HG03442 (cell line): ENCODE results near the gene HIGD1C.
"Not testable (repeated sequence)": the region's sequence is repeated elsewhere in the genome, so short reads cannot be mapped to it uniquely, and the experiment has no call there.

Source experiments
- ATAC-seq: cut with Tn5 transposase; IDR thresholded peaks from one replicate; pipeline ENCODE4 v1.9.1; 2021; ENCODE audit warnings: mild to moderate bottlenecking, moderate library complexity; ENCODE audit not compliant: unreplicated experiment

The HIGD1C gene

DNA sequence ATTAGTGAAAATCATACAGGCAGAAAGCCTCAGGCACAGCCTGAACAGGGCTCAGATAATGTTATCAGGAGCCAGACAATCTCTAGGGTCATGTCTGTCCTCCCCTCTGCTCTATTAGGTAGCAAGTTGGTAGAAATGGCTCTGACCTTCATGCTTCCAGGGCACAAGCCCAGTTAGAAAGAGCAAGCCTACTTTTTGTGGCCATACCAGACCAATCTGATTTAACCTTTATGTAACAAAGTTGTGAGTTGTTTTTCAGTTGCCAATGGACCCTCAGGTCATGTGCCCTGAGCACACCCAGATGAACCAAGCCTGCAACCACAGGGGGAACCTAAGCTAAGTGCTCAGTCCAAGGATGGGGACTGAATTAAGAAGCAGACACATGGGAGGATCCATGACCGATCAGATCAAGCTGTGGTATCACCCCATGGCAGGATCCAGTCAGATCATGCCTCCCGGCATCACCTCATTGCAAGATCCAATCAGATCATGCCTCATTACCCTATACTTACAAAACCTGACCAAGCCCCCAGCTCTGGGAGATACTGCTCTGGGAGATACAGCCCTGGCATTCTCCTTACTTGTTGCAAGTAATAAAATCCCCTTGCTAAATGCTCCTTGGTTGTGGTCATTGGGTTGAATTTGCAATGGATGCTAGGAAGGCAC, 18.8 kb upstream of the HIGD1C start:
- no peak for ATAC-seq

DNA sequence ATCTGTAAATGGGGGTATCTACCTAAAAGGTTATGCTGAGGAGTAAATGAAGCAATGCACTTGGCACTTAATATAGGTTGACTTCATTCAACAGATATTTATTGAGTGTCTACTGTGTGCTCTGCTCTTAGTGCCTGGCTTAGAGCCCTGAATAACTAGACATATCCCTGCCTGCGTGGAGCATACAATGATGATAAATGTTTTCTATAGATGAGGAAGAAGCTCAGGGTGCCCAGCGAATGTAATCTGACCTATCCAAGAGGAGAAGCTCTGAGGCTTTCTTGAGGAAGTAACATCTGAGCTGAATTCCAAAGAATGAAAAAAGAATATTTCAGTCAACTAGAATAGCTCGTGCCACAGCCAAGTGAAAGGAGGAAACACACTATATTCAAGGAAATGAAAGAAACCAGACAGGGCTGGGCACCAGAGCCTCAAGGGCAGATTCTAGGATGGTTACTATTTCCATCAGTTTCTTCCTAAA, 17.9 kb upstream of the HIGD1C start:
- ATAC-seq: no peak

DNA sequence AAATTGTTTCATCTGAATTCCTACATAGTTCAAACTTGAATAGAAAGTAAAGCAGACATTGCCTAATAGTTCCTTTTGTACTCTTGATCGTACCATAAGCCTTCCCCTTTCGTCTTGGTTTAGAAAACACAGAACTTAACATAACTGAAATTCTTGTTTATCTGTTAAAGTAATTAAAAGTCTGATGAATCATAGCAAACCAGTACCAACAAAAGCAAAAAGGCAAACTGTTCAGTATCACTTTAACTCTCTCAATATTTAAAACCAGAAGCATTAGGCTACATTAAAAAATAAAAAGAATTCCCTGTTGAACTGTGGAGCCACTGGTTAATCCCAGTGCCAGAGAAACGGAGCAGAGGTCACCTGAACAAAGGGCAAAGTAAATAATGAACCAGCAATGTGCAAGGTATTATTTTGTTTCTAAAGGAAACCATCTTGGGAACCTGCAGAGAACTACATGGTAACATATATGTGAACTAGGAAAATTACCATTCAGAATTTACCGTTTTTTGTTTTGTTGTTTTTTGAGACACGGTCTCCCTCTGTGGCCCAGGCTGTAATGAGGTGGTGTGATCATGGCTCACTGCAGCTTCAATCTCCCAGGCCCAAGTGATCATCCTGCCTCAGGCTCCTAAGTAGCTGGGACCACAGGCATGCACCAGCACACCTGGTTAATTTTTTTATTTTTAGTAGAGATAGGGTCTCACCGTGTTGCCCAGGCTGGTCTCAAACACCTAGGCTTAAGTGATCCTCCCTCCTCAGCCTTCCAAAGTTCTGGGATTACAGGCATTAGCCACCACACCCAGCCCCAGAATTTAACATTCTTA, 17.1 kb upstream of the HIGD1C start:
- ATAC-seq: no peak

DNA sequence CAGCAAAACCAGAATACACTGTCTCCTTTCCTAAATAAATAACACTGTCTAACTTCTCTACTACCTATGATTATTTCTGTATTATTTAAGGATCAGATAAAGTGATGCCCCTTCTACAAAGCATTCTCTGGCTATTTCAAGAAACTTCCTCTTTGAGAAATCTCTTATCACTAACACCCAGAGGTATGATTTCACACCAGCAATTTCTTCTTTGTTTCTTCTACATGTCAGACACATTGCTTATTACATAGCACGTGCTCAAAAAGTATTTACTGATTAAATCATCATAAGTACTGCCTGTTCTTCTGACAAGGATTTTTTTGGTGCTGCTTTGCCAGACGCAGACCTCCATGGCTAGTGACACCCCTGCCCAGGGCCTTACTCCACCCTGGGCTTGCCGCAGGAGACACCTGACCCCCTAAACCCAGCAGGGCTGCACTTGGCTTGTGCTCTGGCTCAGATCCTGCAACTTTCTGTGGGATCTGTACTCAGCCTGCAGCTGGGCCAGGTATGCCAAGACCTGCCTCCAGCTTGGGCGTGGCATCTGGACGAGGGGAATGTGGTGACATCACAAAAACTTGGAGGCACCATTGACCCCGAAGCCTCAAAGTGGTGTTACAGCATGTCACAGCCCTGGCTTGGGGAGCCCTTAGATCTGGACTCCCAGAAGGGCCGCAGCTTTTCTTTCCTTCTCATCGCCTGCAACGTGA, 15.4 kb upstream of the HIGD1C start:
- no peak for ATAC-seq

DNA sequence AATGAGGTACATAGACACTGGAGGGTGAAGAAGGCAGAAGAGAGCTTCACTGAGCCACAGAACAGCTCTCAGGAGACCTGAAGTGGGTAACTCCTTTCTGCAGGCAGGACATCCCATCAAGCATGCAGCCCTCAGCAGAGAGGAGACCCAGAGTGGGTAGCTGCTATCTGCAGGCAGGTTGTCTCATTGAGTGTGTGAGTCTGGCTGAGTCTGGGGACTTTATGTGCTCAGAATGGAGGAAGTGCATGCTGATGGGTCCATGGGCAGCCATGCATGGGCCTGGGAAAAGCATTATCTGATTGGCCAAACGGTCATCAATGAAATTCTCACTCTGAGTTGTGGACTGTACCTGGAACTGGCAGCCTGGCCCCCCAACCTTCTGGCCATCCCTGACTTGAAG, 14.7 kb upstream of the HIGD1C start:
- ATAC-seq: no peak

DNA sequence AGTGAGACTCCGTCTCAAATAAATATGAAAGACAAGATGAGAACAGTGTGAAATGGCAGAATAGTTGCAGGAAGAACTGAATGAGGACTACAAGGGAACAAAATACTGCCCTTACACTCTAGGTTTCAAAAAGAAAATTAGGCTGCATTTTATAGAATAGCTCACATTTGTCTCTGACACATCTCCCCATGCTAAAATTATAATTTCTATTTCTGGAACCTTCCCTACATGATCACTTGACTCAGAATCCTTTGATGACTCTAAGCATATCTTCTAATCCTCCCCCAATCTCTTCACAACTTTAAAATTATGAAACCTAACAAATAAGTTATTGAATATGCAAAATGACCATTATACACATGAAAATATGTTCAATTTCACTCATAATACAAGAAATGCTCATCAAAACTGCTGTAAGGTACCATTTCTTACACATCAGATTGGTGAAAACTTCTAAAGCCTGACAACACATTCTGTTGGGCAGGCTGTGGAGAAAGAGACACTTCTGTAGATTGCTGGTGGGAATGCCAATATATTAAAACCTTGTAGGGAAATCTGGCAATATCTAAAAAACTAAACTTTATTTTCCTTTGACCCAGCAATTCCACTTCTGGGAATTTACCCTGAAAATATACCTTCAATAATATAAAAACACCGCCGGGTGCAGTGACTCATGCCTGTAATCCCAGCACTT, 4.3 kb upstream of the HIGD1C start:
- ATAC-seq: no peak

DNA sequence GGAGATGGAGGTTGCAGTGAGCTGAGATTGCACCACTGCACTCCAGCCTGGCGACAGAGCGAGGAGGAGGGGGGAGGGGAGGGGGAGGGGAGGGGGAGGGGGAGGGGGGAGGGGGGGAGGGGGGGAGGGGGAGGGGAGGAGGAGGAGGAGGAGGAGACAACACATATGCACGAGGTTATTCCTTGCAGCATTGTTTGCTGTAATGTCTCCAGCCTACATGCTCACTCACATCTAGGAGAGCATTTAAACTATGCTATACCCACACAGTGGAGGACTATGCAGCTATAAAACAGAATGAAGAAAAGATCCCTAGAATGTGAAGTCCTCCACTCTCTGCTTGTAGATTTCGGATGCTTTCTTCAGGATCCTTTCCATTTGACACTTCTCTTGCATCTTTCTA, 3.5 kb upstream of the HIGD1C start:
- ATAC-seq: no peak

DNA sequence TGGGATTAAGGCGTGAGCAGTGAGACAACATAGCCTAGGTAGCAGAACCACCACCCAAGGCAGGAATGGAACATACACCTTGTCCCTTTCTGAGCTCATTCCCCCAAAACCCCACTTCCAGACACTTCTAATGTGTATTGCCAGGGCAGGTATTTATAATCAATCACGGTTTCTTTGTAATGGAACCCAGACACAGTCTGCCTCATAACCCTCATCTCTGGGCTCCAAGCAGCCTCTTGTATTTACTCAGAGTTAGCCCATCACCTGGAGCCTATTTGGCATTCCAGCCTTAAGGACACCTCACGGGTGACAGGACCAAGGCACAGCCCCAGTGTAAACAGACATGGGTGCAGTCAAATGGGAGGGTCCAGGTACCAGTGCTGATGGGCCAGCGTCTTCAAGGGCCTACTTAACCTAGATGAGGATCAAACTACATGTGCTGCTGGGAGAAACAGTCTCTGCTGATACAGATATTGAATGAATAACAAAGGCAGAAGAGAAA, 2.5 kb upstream of the HIGD1C start:
- ATAC-seq: no peak

DNA sequence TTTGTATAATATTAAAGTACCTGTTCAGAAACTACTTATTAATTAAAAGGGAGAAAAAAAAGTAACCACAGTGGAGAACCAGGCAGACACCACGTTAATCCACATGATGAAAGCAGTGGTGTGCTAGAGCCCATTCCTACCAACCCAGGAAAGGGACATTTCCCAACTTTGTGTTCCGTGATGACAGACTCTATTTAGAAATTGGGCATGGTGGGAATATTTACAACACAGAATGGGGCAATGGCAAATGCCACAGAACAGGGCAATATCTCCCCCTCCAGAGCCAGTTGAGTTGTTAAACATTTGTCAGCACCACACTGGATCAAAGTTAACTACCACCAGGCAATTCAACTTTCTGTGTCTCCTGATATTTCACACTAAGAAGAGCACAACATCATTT, 1.2 kb upstream of the HIGD1C start:
- no peak for ATAC-seq

DNA sequence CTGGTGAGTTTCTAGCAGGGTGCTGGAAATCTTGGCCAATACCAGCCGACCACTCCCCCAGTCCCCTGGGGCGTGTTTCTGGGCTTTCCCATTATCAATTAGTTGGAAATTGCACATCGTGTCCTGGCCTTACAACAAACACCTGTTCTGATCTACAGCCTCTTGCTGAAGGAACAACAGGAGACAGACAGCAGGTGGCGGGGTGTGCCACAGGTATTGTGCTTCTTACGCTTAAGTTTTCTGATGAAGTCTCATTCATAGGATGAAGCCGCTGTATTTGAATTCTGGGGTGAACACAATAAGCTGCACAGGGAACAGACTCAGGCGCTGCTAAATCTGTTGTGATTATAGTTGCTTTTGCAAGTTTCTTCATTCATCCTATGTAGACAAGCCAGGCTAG, 703 bp downstream of the HIGD1C start:
- ATAC-seq: no peak

DNA sequence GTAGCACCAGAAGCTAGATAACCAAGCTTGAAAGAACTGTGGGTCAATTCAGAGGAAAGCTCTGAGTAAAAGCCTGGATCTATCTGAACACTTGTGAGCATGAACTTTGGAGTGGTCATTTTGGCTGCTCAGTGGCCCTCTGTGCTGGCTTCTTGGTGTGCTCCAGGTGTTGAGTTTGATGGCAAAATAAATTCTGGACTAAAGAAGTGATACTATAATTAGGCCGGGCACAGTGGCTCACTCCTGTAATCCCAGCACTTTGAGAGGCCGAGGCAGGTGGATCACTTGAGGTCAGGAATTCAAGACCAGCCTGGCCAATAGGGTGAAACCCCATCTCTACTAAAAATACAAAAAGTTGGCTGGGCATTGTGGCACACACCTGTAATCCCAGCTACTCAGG, 2.4 kb downstream of the HIGD1C start:
- not testable (repeated sequence) for ATAC-seq

DNA sequence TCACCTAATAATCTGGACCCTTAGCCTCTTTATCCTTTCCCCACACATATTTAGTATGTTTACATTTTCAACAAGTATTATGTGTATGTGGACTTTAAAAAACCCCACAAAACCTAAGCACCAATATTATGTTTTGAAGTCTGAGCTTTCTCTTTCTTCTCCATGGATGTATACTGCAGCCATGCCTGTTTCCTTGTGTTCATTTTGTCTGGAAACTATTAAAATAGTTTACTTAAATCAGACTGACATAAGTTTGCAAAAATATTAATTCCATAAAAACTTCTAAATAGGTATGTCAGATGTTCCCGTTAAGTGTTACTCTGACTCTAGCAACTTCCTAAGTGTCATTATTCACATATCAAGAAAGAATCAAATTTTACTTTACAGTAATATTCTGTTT, 2.9 kb downstream of the HIGD1C start:
- ATAC-seq: no peak

DNA sequence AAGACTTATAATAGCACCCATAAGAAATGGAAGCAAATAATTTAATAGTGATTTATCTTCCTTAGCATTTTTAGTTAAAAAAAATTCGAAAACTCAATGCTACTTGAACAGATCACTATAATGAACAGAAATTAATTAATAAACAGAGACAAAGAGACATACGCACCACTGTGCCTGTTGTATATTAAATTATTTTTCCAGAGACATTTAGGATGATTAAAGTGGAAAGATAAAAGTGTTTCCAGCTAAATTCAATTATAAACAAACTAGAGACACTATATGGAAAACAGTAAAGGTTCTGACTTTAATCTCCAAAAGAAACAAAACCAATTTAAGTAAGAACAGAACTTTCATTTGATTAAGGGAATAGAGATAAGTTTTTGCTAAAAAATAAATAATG, 3.4 kb downstream of the HIGD1C start:
- no peak for ATAC-seq

DNA sequence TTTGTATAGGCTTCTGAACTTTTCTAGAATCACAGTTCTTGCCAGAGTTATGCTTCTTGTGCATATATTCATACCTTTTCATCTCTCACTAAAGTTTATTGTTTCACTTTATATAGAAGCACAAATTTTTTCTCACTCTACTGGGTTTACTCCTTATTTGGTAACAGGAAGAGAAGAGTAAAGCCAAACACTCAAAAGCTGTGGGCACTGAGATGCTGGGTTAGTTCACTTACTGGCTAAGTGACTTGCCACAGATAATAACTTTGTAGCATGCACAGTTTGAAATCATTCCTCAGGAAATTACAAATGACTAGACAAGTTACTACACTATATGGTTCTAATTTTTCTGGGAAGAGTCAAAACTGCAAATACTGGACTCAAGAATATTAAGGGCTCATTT, 7.8 kb downstream of the HIGD1C start:
- no peak for ATAC-seq

DNA sequence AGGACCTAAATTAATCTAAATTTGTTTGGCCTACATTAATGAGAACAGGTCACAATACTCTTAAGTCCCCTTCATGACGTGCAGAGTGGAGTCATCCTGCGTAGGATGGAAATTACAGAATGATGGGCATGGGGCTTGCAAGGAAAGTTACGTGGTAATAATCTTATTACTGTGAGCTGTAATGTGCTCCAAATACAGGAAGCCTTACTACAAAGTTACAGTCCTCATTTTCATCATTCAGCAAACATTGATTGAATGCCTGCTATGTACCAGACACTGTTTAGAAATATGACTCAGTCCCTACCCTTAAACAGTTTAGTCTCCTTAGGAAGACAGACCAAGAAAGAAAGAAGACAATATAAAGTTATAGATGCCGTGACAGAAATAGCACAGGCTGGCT, 9.4 kb downstream of the HIGD1C start:
- ATAC-seq: no peak

DNA sequence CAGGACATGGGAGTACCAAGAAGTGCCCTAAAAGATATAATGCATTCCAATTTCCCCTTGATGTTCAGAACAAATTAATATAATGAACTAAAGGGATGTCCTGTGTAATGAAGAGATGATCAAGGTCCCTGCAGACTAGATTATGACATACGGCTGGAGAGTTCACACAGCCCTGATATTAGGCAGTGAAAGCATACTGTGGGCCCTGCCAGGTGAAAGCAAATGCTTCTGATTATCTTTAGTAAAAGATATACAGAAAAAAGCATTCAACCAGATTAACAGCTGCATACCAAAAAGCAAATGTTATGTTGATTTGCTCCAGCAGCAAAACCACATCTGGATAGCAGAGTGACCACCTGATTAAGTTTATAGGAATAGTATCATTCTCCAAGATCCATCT, 12.1 kb downstream of the HIGD1C start:
- ATAC-seq: no peak

DNA sequence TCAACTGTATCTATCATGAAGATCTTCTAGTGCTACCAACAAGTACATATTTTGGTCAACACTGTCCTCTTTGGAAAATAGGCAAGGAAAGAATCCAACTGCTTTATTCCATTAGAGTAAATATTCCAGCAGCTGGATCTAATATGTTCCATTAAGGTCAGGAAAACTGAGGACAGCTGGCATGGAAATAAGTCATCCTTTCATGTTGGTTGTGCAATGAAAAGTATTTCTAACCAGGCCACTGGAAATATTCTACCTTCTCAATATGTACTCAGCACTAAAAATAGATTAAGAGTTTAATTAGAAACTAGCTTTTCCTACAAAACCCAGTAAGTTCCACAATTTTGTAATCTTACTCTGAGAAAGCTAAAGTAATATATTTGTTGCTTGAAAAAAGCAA, 19.6 kb downstream of the HIGD1C start:
- ATAC-seq: no peak

DNA sequence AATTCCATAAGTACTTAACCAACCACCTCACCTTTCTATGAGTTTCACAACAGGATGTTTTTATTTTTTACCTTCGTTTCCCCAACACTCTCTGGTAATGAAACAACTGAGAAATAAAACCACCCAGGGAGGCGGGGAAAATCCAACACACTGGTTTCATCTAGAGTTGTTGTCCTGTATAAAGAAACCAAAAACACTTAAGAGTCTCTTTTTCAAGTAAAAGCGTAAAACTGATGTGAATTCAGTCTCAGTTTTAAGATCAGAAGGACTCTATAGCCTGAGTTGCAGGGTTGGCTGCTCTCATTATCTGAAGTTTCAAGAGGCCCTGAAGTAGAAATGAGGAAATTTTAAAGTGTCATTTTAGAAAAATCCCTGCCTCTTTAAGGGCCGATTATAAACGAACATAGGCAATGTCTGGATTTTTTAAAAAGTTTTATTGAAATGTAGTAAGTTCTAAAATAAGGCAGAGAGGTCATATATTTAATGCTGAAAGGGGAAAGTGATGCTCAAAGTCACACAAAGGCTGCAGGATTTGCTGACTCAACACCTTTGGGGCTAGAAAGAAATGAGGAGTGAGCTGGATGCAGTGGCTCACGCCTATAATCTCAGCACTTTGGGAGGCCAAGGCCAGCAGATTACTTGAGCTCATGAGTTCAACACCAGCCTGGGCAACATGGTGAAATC, 27.2 kb downstream of the HIGD1C start:
- ATAC-seq: no peak

DNA sequence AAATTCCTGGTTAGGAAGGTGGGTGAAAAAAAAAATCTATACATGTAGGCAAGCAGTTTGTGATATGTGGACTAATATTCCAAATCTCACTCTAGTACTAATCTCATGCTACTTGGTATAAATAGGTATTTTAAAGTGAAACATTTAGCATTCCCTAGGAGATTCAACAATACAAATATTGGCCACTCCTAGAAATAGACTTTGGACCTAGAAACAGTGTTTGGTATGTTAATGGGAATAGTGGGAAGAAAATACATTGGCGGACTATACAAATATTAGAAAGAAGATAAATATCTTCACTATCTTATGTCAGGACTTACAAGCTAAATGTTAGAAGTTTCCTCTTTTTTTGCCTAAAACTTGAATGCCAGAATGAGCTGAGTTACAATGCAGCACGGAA, 28.2 kb downstream of the HIGD1C start:
- no peak for ATAC-seq
